NCI-H69 (cell line): ENCODE data around the gene SMARCA1.
"Not testable (repeated sequence)": the region's sequence is repeated elsewhere in the genome, so short reads cannot be mapped to it uniquely, and the experiment has no call there.

Experiments
- DNase-seq: peaks from one replicate; lab custom pipeline; 2025; lab: John Stamatoyannopoulos, UW

Gene SMARCA1

GRCh38 chrX:129523079-129523911 lies at the start of gene SMARCA1:
TSS of gene SMARCA1 (minus strand) at chrX:129523490. CDS start at chrX:129523370, 120 bp downstream.
- peak; percentile 74 for DNase-seq

- no peak for DNase-seq
Observed at GRCh38 chrX:129572422-129572821, 49.1 kb upstream of the SMARCA1 start.

DNA sequence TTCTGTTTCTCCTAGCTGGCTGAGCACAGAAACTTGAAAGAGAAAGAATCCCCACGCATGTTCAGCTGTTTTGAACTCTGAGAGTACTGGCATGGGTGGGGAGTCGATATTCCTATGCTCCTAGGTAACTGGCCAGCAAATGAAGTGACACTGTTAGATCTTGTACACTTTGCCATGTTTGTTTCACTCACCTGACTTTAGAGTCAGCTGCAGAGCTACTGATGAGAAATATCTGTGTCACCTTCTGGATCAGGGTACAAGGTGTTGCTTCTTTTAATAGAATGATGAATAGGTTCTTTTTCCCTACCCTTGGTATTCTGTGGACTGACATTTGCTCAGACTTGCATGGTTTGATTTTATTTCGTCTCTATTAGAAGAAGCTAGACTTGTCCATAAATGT lies 45.1 kb upstream of the SMARCA1 start:
- DNase-seq: no peak

GRCh38 chrX:129566073-129566472 lies 42.8 kb upstream of the SMARCA1 start:
- no peak for DNase-seq

GRCh38 chrX:129565046-129565650 lies 41.9 kb upstream of the SMARCA1 start:
- no peak for DNase-seq

DNA sequence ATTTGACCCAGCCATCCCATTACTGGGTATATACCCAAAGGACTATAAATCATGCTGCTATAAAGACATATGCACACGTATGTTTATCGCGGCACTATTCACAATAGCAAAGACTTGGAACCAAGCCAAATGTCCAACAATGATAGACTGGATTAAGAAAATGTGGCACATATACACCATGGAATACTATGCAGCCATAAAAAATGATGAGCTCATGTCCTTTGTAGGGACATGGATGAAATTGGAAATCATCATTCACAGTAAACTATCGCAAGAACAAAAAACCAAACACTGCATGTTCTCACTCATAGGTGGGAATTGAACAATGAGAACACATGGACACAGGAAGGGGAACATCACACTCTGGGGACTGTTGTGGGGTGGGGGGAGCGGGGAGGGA lies 41.1 kb upstream of the SMARCA1 start:
- DNase-seq: not testable (repeated sequence)

- no peak for DNase-seq
Observed at GRCh38 chrX:129561453-129561852, 38.2 kb upstream of the SMARCA1 start.

DNA sequence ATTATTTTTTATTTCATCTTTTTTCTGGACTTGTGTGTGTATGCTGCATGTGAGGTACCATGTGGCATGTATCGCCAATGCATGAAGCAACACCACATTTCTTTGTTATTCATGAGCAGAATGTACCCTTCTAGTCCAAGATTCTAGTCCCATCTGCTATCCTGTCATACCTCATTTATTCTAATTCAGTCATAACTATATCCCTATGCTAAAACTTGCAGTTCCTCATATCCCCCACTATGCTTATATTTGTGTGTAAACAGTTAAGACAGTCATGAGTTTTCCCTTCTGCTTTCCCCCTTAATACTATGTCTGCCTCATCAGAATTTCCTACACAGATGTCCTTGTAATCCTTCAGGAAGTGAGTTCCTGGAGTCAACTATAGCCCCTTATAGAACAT lies 36.5 kb upstream of the SMARCA1 start:
- no peak for DNase-seq

DNA sequence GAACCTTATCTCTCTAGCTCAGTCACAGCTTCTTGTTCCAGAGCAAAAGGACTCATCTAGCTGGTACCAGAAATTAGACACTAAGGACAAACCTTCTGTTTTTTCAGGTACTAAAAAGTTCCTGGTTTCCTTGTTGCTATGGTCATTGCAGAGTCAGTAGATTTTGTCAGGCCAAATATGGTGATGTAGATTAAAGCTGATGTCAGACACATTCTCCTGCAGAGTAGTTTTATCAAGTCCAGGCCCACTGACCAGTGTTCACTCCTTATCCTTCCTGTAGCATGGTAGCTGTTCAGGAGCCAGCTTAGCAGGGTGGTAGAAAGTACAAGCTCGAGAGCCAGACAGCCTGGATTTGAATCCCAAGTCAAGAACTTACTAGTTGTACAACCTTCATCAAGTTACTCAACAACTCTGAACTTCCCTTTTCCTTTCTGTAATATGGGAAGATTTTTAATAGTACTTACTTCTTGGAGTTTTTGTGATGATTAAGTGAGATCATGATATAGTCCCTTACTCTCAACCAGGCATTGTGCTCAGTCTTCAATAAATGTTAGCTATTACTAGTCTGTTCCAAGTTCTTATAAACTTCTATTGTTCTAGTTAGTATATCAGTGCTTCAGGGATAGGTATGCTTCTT lies 34.7 kb upstream of the SMARCA1 start:
- no peak for DNase-seq

DNA sequence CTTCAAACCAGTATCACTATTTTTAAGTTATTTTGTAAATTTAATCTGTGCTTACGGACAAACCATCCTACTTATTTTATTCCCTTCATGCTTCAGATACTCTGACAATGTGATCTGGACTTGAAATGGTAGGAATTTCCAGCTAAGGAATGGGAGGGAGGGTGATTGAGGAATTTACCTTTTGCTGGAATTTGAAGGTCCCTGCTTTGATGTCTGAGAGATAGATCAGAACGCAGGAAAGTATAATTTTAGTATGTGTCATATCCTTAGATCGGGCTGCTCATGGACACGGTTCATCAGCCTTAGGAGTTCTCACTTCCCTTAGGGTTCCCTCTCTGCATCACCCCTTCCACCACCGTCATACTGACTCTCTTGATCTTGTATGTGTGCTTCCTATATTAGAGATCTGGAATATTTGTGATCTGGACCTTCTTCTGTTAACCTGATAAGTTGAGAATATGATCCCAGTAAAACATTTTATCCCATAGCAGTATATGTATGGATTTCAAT lies 33.6 kb upstream of the SMARCA1 start:
- no peak for DNase-seq

GRCh38 chrX:129554816-129555215 lies 31.5 kb upstream of the SMARCA1 start:
- not testable (repeated sequence) for DNase-seq

DNA sequence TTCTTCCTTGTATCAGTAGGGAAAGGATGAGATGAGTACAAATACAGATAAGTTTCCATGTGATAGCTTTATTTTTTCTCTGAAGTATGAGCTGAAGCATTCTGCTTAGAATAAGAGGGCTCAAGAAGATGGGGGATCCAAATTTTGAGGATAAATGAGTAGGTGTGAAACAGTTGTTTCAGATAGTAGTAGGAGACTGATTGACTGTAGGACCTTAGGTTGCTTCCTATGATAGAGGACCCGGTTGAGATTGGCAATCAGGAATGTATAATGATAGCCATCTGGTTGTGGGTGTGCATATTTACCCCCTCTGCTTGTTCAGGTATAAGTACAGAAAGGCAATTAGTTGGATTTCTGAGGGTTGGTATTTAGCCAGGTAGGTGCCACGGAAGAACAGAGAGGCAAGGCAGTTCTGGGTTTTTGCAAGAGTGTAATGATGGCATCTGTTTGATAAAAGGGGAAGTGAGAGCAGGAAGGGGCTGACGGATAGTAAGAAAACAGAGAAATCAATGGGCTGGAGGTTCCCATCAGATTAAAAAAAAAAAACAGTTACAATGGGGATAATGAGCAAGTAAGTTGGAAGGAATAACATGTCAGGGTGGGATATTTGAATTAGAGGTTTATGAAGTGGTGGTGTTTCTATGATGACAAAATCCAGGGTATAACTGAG lies 30.5 kb upstream of the SMARCA1 start:
- DNase-seq: no peak

- DNase-seq: peak; percentile 63
Observed at GRCh38 chrX:129549124-129549523, 25.8 kb upstream of the SMARCA1 start.

GRCh38 chrX:129545408-129545807 lies 22.1 kb upstream of the SMARCA1 start:
- DNase-seq: no peak

- DNase-seq: no peak
Observed at GRCh38 chrX:129544780-129545179, 21.5 kb upstream of the SMARCA1 start.

DNA sequence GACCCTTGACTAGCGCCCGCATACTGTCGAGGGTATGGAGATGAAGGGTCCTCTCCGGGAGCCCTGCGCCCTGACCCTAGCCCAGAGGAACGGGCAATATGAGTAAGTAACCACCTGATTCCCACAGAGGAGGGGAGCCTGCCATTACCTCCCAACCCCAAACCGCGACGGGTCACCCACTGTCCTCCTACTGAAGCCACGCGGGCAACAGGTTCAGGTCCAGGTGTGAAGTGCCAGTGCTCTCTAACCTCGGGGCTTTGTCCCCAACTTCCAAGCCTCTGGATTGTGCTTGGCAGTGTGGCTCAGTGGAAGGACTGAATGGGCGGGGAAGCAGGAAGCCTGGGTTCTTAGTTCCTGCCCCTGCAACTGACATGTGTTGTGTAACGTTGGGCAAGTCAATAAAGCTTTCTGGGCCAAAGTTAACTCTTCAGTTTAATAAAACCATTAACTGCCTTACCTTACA lies 17.5 kb upstream of the SMARCA1 start:
- peak; percentile 38 for DNase-seq

DNA sequence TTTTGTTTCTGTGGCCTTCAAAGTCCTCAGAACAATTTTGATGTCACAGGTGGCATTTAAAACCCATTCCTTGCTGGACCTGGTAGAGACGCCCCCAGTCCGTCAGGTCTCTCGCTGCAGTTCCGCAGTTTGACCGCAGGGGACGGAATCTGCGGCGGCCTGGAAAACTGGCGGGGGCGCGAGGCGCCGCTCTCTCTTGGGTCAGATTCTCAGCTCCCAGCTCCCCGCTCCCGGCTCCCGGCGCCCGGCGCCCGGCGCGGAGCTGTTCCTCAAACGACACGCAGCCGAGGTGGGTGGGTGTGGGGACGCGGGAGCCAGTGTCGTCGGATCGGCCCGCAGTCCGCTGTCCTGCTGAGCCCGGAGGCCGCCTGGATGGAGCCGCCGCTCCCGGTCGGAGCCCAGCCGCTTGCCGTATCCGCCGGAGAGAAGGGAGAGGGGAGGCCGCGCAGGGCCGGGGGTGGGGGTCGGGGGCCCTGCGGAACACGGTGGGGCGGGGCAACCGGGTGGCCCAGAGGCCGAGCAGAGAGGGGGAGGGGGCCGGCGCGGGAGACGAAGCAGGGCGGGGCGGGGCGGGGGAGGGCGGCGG lies 16.9 kb upstream of the SMARCA1 start, which contains the start of gene OCRL:
TSS of gene OCRL (plus strand) at position 192 of the 586 bp plus-strand sequence. CDS start at position 373, 181 bp downstream.
- DNase-seq: peak; percentile 82

DNA sequence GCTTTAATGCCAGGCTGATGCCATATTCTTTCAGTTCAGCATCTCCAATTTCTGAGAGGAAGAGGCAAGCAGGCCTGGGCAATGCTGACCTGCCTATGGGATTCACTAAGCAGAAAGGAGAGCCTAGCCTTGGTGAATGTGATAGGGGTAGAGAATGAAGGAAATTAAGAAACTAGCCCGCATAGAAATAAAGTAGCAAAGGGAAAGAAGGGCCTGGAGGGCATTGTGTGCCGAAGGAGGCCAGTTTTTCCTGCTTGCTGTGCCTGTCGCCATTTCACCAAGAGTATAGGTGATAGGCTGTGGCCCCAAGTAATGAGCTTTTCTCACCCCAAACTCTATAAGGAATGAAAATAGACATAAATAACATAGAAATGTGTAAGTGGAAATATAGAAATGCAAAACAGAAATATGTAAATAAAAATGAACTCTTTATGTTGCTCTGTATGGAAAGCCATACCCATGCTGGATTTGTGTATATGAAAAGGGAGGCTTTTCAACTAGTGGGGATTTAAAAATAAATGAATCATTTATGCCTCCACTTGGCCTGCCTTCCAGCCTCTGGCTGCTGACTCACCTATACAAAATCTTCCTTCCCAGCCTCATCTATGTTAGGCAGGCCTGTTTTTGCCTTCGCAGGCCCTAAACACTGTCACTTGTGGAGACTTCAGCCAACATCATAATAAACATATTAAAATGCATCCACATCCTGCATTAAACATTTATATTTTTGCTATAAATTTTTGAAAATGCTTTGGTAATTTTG lies 11.7 kb upstream of the SMARCA1 start:
- no peak for DNase-seq

DNA sequence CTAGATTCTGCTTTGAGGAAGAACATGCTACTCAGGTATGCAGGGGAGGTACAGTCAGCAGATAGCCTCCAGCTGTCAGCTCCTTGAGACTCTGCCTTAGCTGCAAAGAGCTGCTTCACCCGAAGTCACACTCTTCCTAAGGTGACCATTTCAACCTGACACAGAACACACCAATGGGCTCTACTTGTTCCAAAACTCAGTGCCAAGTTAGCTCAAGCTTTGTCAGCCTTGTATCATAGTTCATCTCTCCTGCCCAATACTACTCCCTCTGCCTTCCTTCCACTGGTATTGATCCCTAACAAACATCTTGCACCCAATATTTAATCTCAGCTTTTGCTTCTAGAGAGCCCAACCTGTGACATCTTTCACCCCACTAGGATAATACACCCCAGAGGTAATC lies 7.8 kb upstream of the SMARCA1 start:
- no peak for DNase-seq

DNA sequence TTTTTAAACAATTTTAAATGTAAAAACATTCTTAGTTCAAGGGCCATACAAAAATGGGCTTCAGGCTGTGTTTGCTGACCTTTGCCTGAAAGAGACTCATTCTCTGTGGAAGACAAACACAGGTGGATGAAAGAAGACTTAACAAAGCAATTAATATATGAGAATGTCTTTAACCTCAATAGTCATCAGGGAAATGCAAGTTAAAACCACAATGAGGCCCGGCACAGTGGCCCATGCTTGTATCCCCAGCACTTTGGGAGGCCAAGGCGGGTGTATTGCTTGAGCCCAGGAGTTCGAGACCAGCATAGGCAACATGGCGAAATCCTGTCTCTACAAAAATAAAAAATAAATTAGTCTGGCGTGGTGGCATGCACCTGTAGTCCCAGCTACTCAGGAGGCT lies 7.1 kb upstream of the SMARCA1 start:
- no peak for DNase-seq
